Heart right ventricle (tissue), 16 donors: ENCODE results near the gene RXFP1. TPM values are rescaled to one million over a fixed set of nuclear protein-coding genes. Genes with fewer than 3 reads are reported as not detected.

Experiments used
- ATAC-seq, 8 donors: fragments of 200-7000 bp; cut with Tn5 transposase; one replicate each; pipeline ENCODE4 v1.9.1; 2020; ENCODE audit warnings: mild to moderate bottlenecking in 8 of 8, moderate library complexity in 8 of 8, moderate number of reproducible peaks in 1 of 8
- DNase-seq, 2 donors: peaks; one replicate each; pipeline ENCODE4 v3.0.0-alpha.2; 2020
- H3K27ac ChIP-seq, 10 donors: fragments of 200-600 bp; sonication (generic) in 2 of 10; one replicate each; pipeline versions ENCODE4 v1.5.0 to v1.8.0; 2020 to 2022; ENCODE audit warnings: mild to moderate bottlenecking in 3 of 10
- H3K27me3 ChIP-seq, 7 donors: fragments of 200-600 bp; one replicate each; pipeline ENCODE4 v1.8.0; 2021 to 2022; ENCODE audit warnings: mild to moderate bottlenecking in 2 of 7
- H3K36me3 ChIP-seq, 9 donors: fragments of 200-600 bp; sonication (generic) in 1 of 9; one replicate each; pipeline versions ENCODE4 v1.5.0 to v1.8.0; 2020 to 2022; ENCODE audit warnings: mild to moderate bottlenecking in 2 of 9
- H3K4me1 ChIP-seq, 9 donors: fragments of 200-600 bp; sonication (generic) in 1 of 9; one replicate each; pipeline versions ENCODE4 v1.5.0 to v1.8.0; 2020 to 2022; ENCODE audit warnings: mild to moderate bottlenecking in 4 of 9
- H3K4me3 ChIP-seq, 10 donors: fragments of 200-600 bp; sonication (generic) in 2 of 10; one replicate each; pipeline versions ENCODE4 v1.5.0 to v1.8.0; 2020 to 2022; ENCODE audit warnings: mild to moderate bottlenecking in 7 of 10, moderate library complexity in 2 of 10
- H3K9me3 ChIP-seq, 11 donors: fragments of 200-600 bp in 10 of 11; sonication (generic) in 2 of 11; one replicate each; pipeline versions ENCODE4 v1.5.0 to v1.8.0; 2013 to 2022; ENCODE audit warnings: mild to moderate bottlenecking in 2 of 11, control low read depth in 1 of 11, moderate library complexity in 1 of 11
- WGBS, 2 donors: extraction: QIAGEN DNeasy Blood & Tissue Kit; methylation state at CpG; one replicate each; pipeline ENCODE4 v1.1.7; 2013; ENCODE audit warnings: inconsistent platforms in 1 of 2; 5-methylcytosine and 5-hydroxymethylcytosine counted together
- intact Hi-C, 10 donors: fragments of 100-400 bp; cut with DNase I; formaldehyde crosslinking; loops; one replicate each; pipeline versions ENCODE4 v1.11.1 to v1.14.2; 2022
- polyA plus RNA-seq, 2 donors: library from polyadenylated mRNA; stranded (reverse); fragments of 200-250 nt; gene quantifications; one replicate each; pipeline ENCODE4 v1.2.3, GENCODE V29; 2013
- total RNA-seq, 10 donors: library from RNA; stranded (reverse); fragmentation: NEBNext Ultra II Directional in 3 of 10; extraction: Animal tissue kit (Norgen Biotek cat#: 25700) in 3 of 10; gene quantifications; one replicate each; pipeline versions ENCODE4 v1.2.1 to v1.2.4, GENCODE V29; 2021 to 2023
- TF ChIP-seq, protein P1 (sequence below), 9 donors: fragments of 200-600 bp; sonication (generic) in 2 of 9; IDR thresholded peaks; one replicate each; pipeline versions ENCODE4 v1.5.0 to v1.8.0; 2021 to 2022; ENCODE audit warnings: antibody characterized with exemption in 9 of 9, mild to moderate bottlenecking in 5 of 9, moderate library complexity in 1 of 9
- donor health status: Arrhythmogenic right ventricular cardiomyopathy.
- donor health status: ischemic (EF 13 %, LVEDD 7.1; RV severe dilation, severe dysfunction).
- donor health status: healthy with polysubstance abuse.
- donor health status: DM: no; HTN: yes; CAD: no.
- donor health status: DM: no; HTN: no; CAD: no.
- donor health status: ischemic (EF 25% LVEDD 6.9; RV normal size, moderate dysfunction).
- donor health status: ischemic (EF 25% LVEDD 5.7; RV mildly dilated, moderate dysfunction).
- donor health status: healthy.
- donor health status: DM: yes; HTN: yes; CAD: no.
- donor health status: Ischemic cardiomyopathy.
- donor health status: ischemic (EF 35%, LVEDD 5.7; RV mildly dilated, moderate dysfunction).
- donor health status: nonischemic (EF 11% LVEDD 7.7; RV severe dilation, severe dysfunction).
- donor health status: DM: yes; HTN: yes; CAD: no.
- donor health status: PGD.
- donor health status: ischemic (EF 29% LVEDD 5.4; RV normal size, mild dysfunction).
- donor health status: nonischemic (EF 23%, LVEDD 6.1; RV moderate dilation, normal function).

Gene RXFP1
- total and polyA plus RNA-seq, 12 donors, result 0.07 to 0.16 TPM; not detected in 10

DNA sequence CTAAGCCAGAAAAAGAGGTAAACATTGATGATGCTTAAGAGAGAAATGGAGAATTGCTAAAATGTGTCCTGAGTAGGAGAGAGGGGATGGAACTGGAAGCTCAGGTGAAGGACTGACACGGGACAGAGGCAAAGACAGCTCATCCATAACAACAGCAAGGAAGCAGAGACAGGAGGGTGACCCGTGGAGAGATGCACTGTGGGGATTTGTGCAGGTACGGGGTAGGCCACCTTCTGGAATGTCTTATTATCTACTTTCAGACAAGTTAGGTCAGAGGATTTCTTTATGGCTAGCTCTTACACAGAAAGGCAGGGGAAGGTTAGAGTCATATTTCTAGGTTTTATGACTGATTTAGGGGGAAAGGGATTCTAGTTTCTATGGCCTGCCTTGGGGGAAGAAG is 31.7 kb downstream of the RXFP1 start:
- no peaks in the 10 kb centered on the region for H3K36me3 ChIP-seq
- H3K27ac ChIP-seq, result no peak overlapping the region
- 75 to 77% methylated on average over 3 of the region's 3 CpGs for WGBS, 2 donors
- H3K27me3 ChIP-seq, result peaks cover 0 to 6% (median 0%) of the 10 kb centered on the region in 7 donors
- ATAC-seq (no peak), DNase-seq (no peak)
- H3K4me1 ChIP-seq, result no peaks in the 10 kb centered on the region
- TF ChIP-seq, protein P1, sequence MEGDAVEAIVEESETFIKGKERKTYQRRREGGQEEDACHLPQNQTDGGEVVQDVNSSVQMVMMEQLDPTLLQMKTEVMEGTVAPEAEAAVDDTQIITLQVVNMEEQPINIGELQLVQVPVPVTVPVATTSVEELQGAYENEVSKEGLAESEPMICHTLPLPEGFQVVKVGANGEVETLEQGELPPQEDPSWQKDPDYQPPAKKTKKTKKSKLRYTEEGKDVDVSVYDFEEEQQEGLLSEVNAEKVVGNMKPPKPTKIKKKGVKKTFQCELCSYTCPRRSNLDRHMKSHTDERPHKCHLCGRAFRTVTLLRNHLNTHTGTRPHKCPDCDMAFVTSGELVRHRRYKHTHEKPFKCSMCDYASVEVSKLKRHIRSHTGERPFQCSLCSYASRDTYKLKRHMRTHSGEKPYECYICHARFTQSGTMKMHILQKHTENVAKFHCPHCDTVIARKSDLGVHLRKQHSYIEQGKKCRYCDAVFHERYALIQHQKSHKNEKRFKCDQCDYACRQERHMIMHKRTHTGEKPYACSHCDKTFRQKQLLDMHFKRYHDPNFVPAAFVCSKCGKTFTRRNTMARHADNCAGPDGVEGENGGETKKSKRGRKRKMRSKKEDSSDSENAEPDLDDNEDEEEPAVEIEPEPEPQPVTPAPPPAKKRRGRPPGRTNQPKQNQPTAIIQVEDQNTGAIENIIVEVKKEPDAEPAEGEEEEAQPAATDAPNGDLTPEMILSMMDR (IDR thresholded peaks at IDR 0.05), result no peak
- intact Hi-C loops, result no loop called here
- peaks cover 0 to 3% (median 0%) of the 10 kb centered on the region in 11 donors for H3K9me3 ChIP-seq
- no peak overlapping the region for H3K4me3 ChIP-seq

DNA sequence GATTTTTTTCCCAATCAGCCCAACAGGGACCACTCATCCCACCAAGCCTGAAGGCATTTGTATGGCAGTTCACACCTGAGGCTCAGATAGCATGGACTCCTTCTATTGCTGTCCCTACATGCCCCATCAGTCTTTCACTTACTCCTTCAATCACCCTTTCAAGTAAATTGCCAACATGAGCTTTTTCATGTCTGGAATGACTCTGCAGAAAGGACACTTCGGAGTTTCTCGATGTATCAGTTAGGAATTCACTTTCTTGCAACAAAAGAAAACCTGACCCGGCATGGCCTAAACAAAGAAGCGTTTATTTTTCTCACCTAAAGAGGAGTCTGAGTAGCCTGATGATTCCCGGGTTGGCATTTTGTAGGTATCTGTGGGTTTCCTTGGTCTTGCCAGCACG is 38.6 kb downstream of the RXFP1 start:
- no peaks in the 10 kb centered on the region for H3K36me3 ChIP-seq
- H3K9me3 ChIP-seq, result no peaks in the 10 kb centered on the region
- ATAC-seq (no peak), DNase-seq (no peak)
- H3K4me3 ChIP-seq, result no peak overlapping the region
- H3K27ac ChIP-seq, result no peak overlapping the region
- intact Hi-C loops, result no loop called here
- H3K4me1 ChIP-seq, result no peaks in the 10 kb centered on the region
- peaks cover 0 to 4% (median 0%) of the 10 kb centered on the region in 7 donors for H3K27me3 ChIP-seq
- 83 to 87% methylated on average over 6 of the region's 6 CpGs for WGBS, 2 donors
- TF ChIP-seq, protein P1 (IDR thresholded peaks at IDR 0.05), result no peak

DNA sequence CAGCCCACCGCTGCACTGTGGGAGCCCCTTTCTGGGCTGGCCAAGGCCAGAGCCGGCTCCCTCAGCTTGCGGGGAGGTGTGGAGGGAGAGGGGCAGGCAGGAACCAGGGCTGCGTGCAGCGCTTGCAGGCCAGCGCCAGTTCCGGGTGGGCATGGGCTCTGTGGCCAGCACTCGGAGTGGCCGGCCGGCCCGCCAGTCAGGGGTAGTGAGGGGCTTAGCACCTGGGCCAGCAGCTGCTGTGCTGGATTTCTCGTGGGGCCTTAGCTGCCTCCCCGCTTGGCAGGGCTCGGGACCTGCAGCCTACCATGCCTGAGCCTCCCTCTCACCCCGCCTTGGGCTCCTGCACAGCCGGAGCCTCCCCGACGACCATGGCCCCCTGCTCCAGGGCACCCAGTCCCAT is 45.2 kb downstream of the RXFP1 start:
- Histone ChIP-seq H3K4me3 (no peak overlapping the region), H3K27ac (no peak overlapping the region), H3K4me1 (no peaks in the 10 kb centered on the region), H3K36me3 (no peaks in the 10 kb centered on the region), H3K9me3 (no peaks in the 10 kb centered on the region), H3K27me3 (no peaks in the 10 kb centered on the region)
- TF ChIP-seq, protein P1 (IDR thresholded peaks at IDR 0.05), result no peak
- DNase-seq (no peak), ATAC-seq (no peak)
- WGBS, 2 donors, result 96% methylated on average over 18 of the region's 18 CpGs
- intact Hi-C loops, result no loop called here

DNA sequence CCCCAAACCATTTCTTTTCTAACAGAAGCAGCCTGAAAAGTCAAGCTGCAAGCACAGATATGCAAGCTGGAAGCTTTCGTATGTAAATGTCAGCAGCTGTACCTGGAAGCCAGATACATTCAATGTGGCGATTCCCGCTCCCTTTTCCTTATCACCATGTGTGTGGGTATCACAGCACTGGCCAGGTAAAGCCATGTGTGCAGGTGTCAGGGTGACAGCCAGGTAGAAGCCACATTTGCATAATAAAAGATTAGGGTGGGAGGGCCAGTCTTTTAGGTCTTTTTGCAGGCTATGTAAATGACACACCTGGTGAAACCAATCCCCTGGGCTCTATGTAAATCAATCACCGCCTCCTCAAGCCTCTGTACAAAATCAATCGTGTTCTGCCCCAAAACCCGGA is 50.1 kb downstream of the RXFP1 start:
- 84 to 85% methylated on average over 6 of the region's 6 CpGs for WGBS, 2 donors

More for the DNA sequence above, 50.1 kb downstream of the RXFP1 start:
- no peak overlapping the region for H3K27ac ChIP-seq
- H3K4me1 ChIP-seq, result no peaks in the 10 kb centered on the region
- no peaks in the 10 kb centered on the region for H3K36me3 ChIP-seq
- no peak for ATAC-seq
- intact Hi-C loops, result no loop called here
- H3K9me3 ChIP-seq, result no peaks in the 10 kb centered on the region
- TF ChIP-seq, protein P1 (IDR thresholded peaks at IDR 0.05), result no peak
- peaks cover 0 to 4% (median 0%) of the 10 kb centered on the region in 7 donors for H3K27me3 ChIP-seq
- no peak for DNase-seq
- H3K4me3 ChIP-seq, result no peak overlapping the region
